Measurements from ENCODE around the gene HNRNPA2B1.
"Not testable (repeated sequence)": the region's sequence is repeated elsewhere in the genome, so short reads cannot be mapped to it uniquely, and the experiment has no call there.

Gene HNRNPA2B1

DNA sequence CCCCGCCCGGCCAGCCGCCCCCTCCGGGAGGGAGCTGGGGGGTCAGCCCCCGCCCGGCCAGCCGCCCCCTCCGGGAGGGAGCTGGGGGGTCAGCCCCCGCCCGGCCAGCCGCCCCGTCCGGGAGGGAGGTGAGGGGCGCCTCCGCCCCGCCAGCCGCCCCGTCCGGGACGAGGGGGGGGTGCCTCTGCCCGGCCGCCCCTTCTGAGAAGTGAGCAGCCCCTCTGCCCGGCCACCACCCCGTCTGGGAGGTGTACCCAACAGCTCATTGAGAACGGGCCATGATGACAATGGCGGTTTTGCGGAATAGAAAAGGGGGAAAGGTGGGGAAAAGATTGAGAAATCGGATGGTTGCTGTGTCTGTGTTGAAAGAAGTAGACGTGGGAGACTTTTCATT lies 52.2 kb downstream of the HNRNPA2B1 start:
- H3K9me3 ChIP-seq (replicated peaks; ENCODE audit: low read length); H3K4me3 ChIP-seq (ENCODE audit: low read length); H3K9ac ChIP-seq (ENCODE audit: low read depth, low read length); H3K4me2 ChIP-seq (ENCODE audit: low read length); H3K4me1 ChIP-seq (ENCODE audit: control insufficient read depth, insufficient read depth, low read length); H3K36me3 ChIP-seq (ENCODE audit: insufficient read depth, low read length): not testable (repeated sequence)
- peaks cover 15% of the 10 kb centered on the region for H3K27me3 ChIP-seq (ENCODE audit: control insufficient read depth, insufficient read depth, low read length)

DNA sequence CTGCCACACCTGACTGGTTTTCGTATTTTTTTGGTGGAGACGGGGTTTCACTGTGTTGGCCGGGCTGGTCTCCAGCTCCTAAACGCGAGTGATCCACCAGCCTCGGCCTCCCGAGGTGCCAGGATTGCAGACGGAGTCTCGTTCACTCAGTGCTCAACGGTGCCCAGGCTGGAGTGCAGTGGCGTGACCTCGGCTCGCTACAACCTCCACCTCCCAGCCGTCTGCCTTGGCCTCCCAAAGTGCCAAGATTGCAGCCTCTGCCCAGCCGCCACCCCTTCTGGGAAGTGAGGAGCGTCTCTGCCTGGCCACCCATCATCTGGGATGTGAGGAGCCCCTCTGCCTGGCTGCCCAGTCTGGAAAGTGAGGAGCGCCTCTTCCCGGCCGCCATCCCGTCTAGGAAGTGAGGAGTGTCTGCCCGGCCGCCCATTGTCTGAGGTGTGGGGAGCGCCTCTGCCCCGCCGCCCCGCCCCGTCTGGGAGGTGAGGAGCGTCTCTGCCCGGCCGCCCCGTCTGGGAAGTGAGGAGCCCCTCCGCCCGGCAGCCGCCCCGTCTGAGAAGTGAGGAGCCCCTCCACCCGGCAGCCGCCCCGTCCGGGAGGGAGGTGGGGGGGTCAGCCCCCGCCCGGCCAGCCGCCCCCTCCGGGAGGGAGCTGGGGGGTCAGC lies 52.8 kb downstream of the HNRNPA2B1 start:
- H3K9me3 ChIP-seq (replicated peaks; ENCODE audit: low read length); H3K4me1 ChIP-seq (ENCODE audit: control insufficient read depth, insufficient read depth, low read length); H3K9ac ChIP-seq (ENCODE audit: low read depth, low read length); H3K4me3 ChIP-seq (ENCODE audit: low read length); H3K4me2 ChIP-seq (ENCODE audit: low read length); H3K36me3 ChIP-seq (ENCODE audit: insufficient read depth, low read length): not testable (repeated sequence)
- H3K27me3 ChIP-seq (ENCODE audit: control insufficient read depth, insufficient read depth, low read length): peaks cover 10% of the 10 kb centered on the region

DNA sequence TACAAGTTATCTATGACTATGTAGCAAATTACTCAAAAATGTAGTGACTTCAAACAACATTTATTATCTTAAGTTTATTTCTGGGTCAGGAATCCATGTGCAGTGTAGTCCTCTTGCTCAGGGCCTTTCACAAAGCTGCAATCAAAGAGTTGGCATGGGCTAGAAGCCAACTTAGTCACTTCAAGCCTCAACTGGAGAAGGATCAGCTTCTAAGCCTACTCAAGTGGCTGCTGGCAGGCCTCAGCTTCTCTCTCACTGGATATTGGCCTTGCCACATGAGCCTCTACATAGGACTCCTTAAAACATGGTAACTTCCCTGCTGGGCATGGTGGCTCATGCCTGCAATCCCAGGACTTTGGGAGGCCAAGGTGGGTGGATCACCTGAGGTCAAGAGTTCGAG lies 53.5 kb downstream of the HNRNPA2B1 start:
- no peaks in the 10 kb centered on the region for H3K36me3 ChIP-seq (ENCODE audit: insufficient read depth, low read length)
- H3K4me2 ChIP-seq (ENCODE audit: low read length): no peak overlapping the region
- H3K9me3 ChIP-seq (replicated peaks; ENCODE audit: low read length): no peaks in the 10 kb centered on the region
- peaks cover 6% of the 10 kb centered on the region for H3K4me1 ChIP-seq (ENCODE audit: control insufficient read depth, insufficient read depth, low read length)
- no peak overlapping the region for H3K9ac ChIP-seq (ENCODE audit: low read depth, low read length)
- peaks cover 10% of the 10 kb centered on the region for H3K27me3 ChIP-seq (ENCODE audit: control insufficient read depth, insufficient read depth, low read length)
- no peak overlapping the region for H3K4me3 ChIP-seq (ENCODE audit: low read length)

DNA sequence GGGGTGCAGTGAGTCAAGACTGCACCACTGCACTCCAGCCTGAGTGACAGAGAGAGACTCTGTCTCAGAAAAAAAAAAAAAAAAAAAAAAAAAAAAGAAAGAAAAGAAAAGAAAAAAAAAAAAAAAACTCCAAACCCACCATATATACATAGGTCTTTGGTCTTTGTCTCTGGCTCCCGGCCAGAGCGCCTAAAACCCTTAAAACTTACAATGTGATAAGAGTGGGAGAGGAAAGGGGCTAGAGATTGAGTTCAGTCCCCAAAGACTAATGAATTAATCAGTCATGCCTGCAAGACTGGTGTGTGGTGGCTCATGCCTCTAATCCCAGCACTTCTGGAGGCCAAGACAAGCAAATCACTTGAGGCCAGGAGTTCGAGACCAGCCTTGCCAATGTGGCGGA lies 55.3 kb downstream of the HNRNPA2B1 start:
- Histone ChIP-seq H3K4me1 (ENCODE audit: control insufficient read depth, insufficient read depth, low read length) (no peaks in the 10 kb centered on the region), H3K9me3 (replicated peaks; ENCODE audit: low read length) (no peaks in the 10 kb centered on the region), H3K36me3 (ENCODE audit: insufficient read depth, low read length) (no peaks in the 10 kb centered on the region), H3K9ac (ENCODE audit: low read depth, low read length) (no peak overlapping the region), H3K4me2 (ENCODE audit: low read length) (no peak overlapping the region), H3K4me3 (ENCODE audit: low read length) (no peak overlapping the region), H3K27me3 (ENCODE audit: control insufficient read depth, insufficient read depth, low read length) (peaks cover 5% of the 10 kb centered on the region)

DNA sequence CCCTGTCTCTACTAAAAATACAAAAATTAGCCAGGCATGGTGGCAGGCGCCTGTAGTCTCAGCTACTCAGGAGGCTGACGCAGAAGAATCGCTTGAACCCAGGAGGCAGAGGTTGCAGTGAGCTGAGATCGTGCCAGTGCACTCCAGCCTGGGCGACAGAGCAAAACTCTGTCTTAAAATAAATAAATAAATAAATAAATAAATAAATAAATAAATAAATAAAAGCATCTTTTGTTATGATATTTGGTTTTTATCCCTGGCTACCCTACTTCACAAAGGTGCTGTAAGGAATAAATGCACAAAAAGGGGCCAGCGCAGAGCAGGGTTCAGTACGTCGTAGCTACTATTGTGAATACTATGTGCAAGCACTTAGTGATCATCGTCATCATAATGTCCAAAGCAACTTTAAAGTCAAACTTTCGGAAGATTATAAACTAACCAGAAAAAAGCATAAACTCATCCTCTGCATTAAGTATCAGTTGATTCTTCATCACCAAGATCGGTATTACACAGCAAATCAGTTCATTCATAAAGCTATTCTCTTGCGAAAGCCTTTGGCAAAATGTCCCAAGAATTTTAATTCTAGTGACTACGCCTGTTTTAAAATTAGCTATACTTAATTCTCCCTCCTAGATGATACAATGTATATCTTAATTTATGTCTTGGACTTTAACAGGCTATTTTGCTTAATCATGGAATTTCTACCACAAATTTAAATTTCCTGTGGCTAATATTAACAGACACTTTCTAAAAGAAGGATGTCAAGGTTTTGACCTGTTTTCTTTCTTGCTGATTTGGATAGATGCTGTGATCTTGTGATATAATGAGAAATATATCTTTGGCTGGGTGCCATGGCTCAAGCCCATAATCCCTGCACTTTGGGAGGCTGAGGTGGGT lies 56.1 kb downstream of the HNRNPA2B1 start:
- Histone ChIP-seq H3K4me3 (ENCODE audit: low read length) (no peak overlapping the region), H3K4me2 (ENCODE audit: low read length) (no peak overlapping the region), H3K9ac (ENCODE audit: low read depth, low read length) (no peak overlapping the region), H3K9me3 (replicated peaks; ENCODE audit: low read length) (no peaks in the 10 kb centered on the region), H3K27me3 (ENCODE audit: control insufficient read depth, insufficient read depth, low read length) (peaks cover 3% of the 10 kb centered on the region), H3K4me1 (ENCODE audit: control insufficient read depth, insufficient read depth, low read length) (no peaks in the 10 kb centered on the region), H3K36me3 (ENCODE audit: insufficient read depth, low read length) (no peaks in the 10 kb centered on the region)

GRCh38 chr7:26143298-26144048 lies 57.1 kb downstream of the HNRNPA2B1 start:
- Histone ChIP-seq H3K9ac (ENCODE audit: low read depth, low read length) (no peak overlapping the region), H3K9me3 (replicated peaks; ENCODE audit: low read length) (no peaks in the 10 kb centered on the region), H3K4me2 (ENCODE audit: low read length) (no peak overlapping the region), H3K4me1 (ENCODE audit: control insufficient read depth, insufficient read depth, low read length) (no peaks in the 10 kb centered on the region), H3K36me3 (ENCODE audit: insufficient read depth, low read length) (no peaks in the 10 kb centered on the region), H3K4me3 (ENCODE audit: low read length) (no peak overlapping the region), H3K27me3 (ENCODE audit: control insufficient read depth, insufficient read depth, low read length) (no peaks in the 10 kb centered on the region)

DNA sequence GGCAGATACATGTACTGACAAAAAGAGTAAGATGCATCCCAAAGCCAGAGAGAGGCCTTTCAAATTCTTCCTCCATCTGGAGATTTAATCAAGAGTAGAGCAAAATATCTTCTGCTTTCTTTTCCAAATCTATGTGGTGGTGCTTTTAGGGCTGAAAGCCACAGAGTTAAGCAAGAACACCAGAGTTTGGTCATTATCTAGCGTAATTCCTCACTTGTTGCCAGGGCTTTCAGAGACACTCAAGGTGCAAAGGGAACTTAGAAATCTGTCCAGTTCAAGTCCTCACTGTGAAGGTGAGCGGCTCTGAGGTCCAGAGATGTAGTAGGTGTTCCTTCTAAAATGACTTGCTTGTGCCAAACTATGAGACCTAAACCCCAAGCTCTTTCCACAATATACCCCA lies 59.5 kb downstream of the HNRNPA2B1 start:
- no peak overlapping the region for H3K9ac ChIP-seq (ENCODE audit: low read depth, low read length)
- H3K36me3 ChIP-seq (ENCODE audit: insufficient read depth, low read length): no peaks in the 10 kb centered on the region
- no peaks in the 10 kb centered on the region for H3K9me3 ChIP-seq (replicated peaks; ENCODE audit: low read length)
- H3K4me2 ChIP-seq (ENCODE audit: low read length): no peak overlapping the region
- peaks cover 3% of the 10 kb centered on the region for H3K27me3 ChIP-seq (ENCODE audit: control insufficient read depth, insufficient read depth, low read length)
- H3K4me3 ChIP-seq (ENCODE audit: low read length): no peak overlapping the region
- H3K4me1 ChIP-seq (ENCODE audit: control insufficient read depth, insufficient read depth, low read length): no peaks in the 10 kb centered on the region

- no peak overlapping the region for H3K4me3 ChIP-seq (ENCODE audit: low read length)
- H3K36me3 ChIP-seq (ENCODE audit: insufficient read depth, low read length): no peaks in the 10 kb centered on the region
- no peaks in the 10 kb centered on the region for H3K9me3 ChIP-seq (replicated peaks; ENCODE audit: low read length)
- peaks cover 9% of the 10 kb centered on the region for H3K27me3 ChIP-seq (ENCODE audit: control insufficient read depth, insufficient read depth, low read length)
- no peak overlapping the region for H3K9ac ChIP-seq (ENCODE audit: low read depth, low read length)
- H3K4me1 ChIP-seq (ENCODE audit: control insufficient read depth, insufficient read depth, low read length): no peaks in the 10 kb centered on the region
- H3K4me2 ChIP-seq (ENCODE audit: low read length): no peak overlapping the region
Measured at GRCh38 chr7:26140380-26140779, 60.2 kb downstream of the HNRNPA2B1 start.

Data from skeletal muscle satellite cell (primary cell).